Adrenal gland (tissue), 5 donors: Measurements from ENCODE around the gene MAGI1.

ENCODE experiments used
- POLR2A ChIP-seq, 2 donors: fragments of 450-650 bp; IDR thresholded peaks; one replicate each; pipeline ENCODE4 v1.6.1; 2017; ENCODE audit warnings: antibody characterized with exemption in 2 of 2, mild to moderate bottlenecking in 2 of 2, moderate library complexity in 1 of 2
- TF ChIP-seq, protein P1 (sequence below), 6 experiments: fragments of 450-650 bp in 4 of 6; fragments of 200-600 bp in 2 of 6; sonication (generic) in 1 of 6; IDR thresholded peaks; 1 replicate in 5 of 6; 2 replicates in 1 of 6; pipeline versions ENCODE4 v1.5.1 to v1.8.0; 2016 to 2021; ENCODE audit warnings: antibody characterized with exemption in 6 of 6, mild to moderate bottlenecking in 2 of 6, moderate library complexity in 1 of 6
- donor health status: DM: no; HTN: no; CAD: no.

DNA sequence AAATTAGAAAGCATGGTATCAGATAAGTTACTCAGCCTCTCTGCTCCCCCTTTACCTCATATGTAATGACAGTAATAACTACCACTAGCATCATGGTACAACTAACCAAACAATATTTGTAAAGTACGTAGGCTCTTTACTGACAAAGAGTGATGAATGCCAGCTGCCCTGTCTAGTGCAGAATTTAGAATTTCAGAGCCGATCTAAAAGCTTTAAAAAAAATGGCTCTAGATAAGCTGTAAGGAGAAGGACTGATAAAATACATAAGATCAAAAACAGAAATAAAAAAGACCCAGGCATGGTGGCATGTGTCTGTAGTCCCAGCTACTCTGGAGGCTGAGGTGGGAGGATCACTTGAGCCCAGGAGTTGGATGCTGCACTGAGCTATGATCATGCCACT lies 424.1 kb downstream of the MAGI1 start:
- TF ChIP-seq, protein P1, sequence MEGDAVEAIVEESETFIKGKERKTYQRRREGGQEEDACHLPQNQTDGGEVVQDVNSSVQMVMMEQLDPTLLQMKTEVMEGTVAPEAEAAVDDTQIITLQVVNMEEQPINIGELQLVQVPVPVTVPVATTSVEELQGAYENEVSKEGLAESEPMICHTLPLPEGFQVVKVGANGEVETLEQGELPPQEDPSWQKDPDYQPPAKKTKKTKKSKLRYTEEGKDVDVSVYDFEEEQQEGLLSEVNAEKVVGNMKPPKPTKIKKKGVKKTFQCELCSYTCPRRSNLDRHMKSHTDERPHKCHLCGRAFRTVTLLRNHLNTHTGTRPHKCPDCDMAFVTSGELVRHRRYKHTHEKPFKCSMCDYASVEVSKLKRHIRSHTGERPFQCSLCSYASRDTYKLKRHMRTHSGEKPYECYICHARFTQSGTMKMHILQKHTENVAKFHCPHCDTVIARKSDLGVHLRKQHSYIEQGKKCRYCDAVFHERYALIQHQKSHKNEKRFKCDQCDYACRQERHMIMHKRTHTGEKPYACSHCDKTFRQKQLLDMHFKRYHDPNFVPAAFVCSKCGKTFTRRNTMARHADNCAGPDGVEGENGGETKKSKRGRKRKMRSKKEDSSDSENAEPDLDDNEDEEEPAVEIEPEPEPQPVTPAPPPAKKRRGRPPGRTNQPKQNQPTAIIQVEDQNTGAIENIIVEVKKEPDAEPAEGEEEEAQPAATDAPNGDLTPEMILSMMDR (IDR thresholded peaks at IDR 0.05), result no peak
- no peak for TF ChIP-seq POLR2A (IDR thresholded peaks at IDR 0.05)
